ENCODE measurements around the gene EPN3. TPM values are rescaled to one million over a fixed set of nuclear protein-coding genes. Genes with fewer than 3 reads are reported as not detected.

Gene EPN3
- total RNA-seq, 1 experiment from 2014 or later = 17.8 TPM

DNA sequence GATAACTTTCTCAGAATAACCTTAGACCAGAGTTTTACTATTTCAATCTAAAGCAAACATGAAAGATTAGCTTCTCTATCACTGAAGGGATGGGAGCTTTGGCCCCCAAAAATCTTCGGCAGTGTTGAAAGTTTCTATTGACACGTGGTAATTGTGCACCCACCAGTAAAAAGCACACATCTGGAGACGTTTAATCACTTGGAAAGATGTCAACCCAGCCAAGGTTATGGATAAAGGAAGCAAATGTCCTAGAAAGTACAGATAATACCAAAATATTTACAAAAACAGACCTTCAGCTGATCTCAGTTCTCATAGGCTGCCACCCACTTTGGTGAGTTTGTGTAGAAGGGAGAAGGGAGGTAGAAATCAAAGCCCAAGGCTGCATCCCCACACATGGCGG, 19.0 kb upstream of the EPN3 start:
- no TSS peak for BruUV-seq (replicated peaks)
- Histone ChIP-seq H2AFZ (ENCODE audit: low read depth, low read length, poor library complexity, severe bottlenecking) (no peak overlapping the region), H4K20me1 (ENCODE audit: insufficient read depth) (no peaks in the 10 kb centered on the region), H3K4me3 (replicated peaks in 1 of 2; ENCODE audit: low read depth in 1 of 2, low read length in 2 of 2) (no peak overlapping the region), H3K9me2 (ENCODE audit: insufficient read depth) (no peaks in the 10 kb centered on the region), H3K4me2 (ENCODE audit: low read length) (no peak overlapping the region), H3K27ac (ENCODE audit: low read depth, low read length) (no peak overlapping the region), H3K79me2 (ENCODE audit: insufficient read depth, low read length) (no peaks in the 10 kb centered on the region), H3K36me3 (ENCODE audit: control insufficient read depth in 1 of 2, insufficient read depth in 2 of 2, low read length in 2 of 2) (no peaks in the 10 kb centered on the region), H3K27me3 (ENCODE audit: insufficient read depth, low read length) (no peaks in the 10 kb centered on the region), H3K9ac (ENCODE audit: low read length) (no peak overlapping the region), H3K9me3 (ENCODE audit: control insufficient read depth in 1 of 2, insufficient read depth in 1 of 2, low read depth in 1 of 2, low read length in 2 of 2) (no peaks in the 10 kb centered on the region), H3K4me1 (ENCODE audit: control insufficient read depth in 1 of 2, insufficient read depth in 2 of 2, low read length in 2 of 2) (peaks cover 0 to 17% of the 10 kb centered on the region in 2 experiments; a peak in 2 of 4 replicates)
- DNase-seq (ENCODE audit: low read depth, low spot score) (no peak), ATAC-seq (no peak)
- TF ChIP-seq CBX3 (IDR thresholded peaks at IDR 0.05; ENCODE audit: low read depth) = no peak
- TF ChIP-seq, protein P1, sequence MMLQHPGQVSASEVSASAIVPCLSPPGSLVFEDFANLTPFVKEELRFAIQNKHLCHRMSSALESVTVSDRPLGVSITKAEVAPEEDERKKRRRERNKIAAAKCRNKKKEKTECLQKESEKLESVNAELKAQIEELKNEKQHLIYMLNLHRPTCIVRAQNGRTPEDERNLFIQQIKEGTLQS (IDR thresholded peaks at IDR 0.05) = no peak
- TF ChIP-seq, protein P2, sequence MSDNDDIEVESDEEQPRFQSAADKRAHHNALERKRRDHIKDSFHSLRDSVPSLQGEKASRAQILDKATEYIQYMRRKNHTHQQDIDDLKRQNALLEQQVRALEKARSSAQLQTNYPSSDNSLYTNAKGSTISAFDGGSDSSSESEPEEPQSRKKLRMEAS (IDR thresholded peaks at IDR 0.05) = no peak
- no peak for TF ChIP-seq TCF7L2 (IDR thresholded peaks at IDR 0.05; ENCODE audit: borderline replicate concordance, extremely low read depth, insufficient read depth, insufficient read length)
- TF ChIP-seq SIN3A (IDR thresholded peaks at IDR 0.05; ENCODE audit: low read depth) = no peak
- TF ChIP-seq FOSL1 (IDR thresholded peaks at IDR 0.05; ENCODE audit: low read depth) = no peak
- TF ChIP-seq, protein P3, sequence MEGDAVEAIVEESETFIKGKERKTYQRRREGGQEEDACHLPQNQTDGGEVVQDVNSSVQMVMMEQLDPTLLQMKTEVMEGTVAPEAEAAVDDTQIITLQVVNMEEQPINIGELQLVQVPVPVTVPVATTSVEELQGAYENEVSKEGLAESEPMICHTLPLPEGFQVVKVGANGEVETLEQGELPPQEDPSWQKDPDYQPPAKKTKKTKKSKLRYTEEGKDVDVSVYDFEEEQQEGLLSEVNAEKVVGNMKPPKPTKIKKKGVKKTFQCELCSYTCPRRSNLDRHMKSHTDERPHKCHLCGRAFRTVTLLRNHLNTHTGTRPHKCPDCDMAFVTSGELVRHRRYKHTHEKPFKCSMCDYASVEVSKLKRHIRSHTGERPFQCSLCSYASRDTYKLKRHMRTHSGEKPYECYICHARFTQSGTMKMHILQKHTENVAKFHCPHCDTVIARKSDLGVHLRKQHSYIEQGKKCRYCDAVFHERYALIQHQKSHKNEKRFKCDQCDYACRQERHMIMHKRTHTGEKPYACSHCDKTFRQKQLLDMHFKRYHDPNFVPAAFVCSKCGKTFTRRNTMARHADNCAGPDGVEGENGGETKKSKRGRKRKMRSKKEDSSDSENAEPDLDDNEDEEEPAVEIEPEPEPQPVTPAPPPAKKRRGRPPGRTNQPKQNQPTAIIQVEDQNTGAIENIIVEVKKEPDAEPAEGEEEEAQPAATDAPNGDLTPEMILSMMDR (IDR thresholded peaks at IDR 0.05 in 2 of 3, conservative IDR thresholded peaks at IDR 0.05 in 1 of 3; ENCODE audit: borderline replicate concordance in 1 of 3, insufficient read depth in 1 of 3, low read depth in 2 of 3, low read length in 2 of 3) = no peak
- TF ChIP-seq ZFX (IDR thresholded peaks at IDR 0.05) = no peak
- no peak for TF ChIP-seq YY1 (IDR thresholded peaks at IDR 0.05; ENCODE audit: extremely low read depth, insufficient replicate concordance, low read depth, low read length)
- no peak for TF ChIP-seq SP1 (IDR thresholded peaks at IDR 0.05; ENCODE audit: low read depth)
- TF ChIP-seq, protein P4, sequence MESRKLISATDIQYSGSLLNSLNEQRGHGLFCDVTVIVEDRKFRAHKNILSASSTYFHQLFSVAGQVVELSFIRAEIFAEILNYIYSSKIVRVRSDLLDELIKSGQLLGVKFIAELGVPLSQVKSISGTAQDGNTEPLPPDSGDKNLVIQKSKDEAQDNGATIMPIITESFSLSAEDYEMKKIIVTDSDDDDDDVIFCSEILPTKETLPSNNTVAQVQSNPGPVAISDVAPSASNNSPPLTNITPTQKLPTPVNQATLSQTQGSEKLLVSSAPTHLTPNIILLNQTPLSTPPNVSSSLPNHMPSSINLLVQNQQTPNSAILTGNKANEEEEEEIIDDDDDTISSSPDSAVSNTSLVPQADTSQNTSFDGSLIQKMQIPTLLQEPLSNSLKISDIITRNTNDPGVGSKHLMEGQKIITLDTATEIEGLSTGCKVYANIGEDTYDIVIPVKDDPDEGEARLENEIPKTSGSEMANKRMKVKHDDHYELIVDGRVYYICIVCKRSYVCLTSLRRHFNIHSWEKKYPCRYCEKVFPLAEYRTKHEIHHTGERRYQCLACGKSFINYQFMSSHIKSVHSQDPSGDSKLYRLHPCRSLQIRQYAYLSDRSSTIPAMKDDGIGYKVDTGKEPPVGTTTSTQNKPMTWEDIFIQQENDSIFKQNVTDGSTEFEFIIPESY (IDR thresholded peaks at IDR 0.05; ENCODE audit: extremely low read depth, insufficient replicate concordance, low read length) = no peak
- no peak for TF ChIP-seq EZH2phosphoT487 (IDR thresholded peaks at IDR 0.05; ENCODE audit: borderline replicate concordance)
- TF ChIP-seq EZH2 (IDR thresholded peaks at IDR 0.05) = no peak
- TF ChIP-seq POLR2AphosphoS5 (IDR thresholded peaks at IDR 0.05; ENCODE audit: low read depth, low read length) = no peak
- TF ChIP-seq SRF (IDR thresholded peaks at IDR 0.05; ENCODE audit: low read depth) = no peak
- ChIA-PET RAD21 (ENCODE audit: low non-redundant PET in 1 of 2, low total read pairs in 2 of 2, uncharacterized antibody in 2 of 2, unreplicated experiment in 2 of 2) (interaction anchor here in 1 of 2 experiments (0.6 kb wide), 1 partner anchor 31 kb away, joined by 3 read pairs; no protein-coding TSS in a partner anchor), CTCF (interaction anchor here (0.9 kb wide), 1 partner anchor 11 kb away, joined by 3 read pairs; no protein-coding TSS in a partner anchor), POLR2A (no interaction called here)
- intact Hi-C loops (cut with micrococcal nuclease) = no loop called here
